Chondrocyte (in vitro differentiated cells): ENCODE measurements around the gene ZFYVE9. TPM values are rescaled to one million over a fixed set of nuclear protein-coding genes. Genes with fewer than 3 reads are reported as not detected.

ENCODE experiments used
- DNase-seq: peaks from one replicate; pipeline ENCODE4 v3.0.0; 2021; ENCODE audit warnings: mixed read lengths, low spot score
- H3K27ac Mint-ChIP-seq: one replicate; pipeline ENCODE4 v1.8.0; 2021; ENCODE audit warnings: mild to moderate bottlenecking, moderate library complexity, mixed read lengths; ENCODE audit not compliant: unreplicated experiment
- H3K27me3 Mint-ChIP-seq: 2 replicates; pipeline ENCODE4 v1.8.0; 2021; ENCODE audit warnings: low read depth, mixed read lengths
- H3K36me3 Mint-ChIP-seq: 2 replicates; pipeline ENCODE4 v1.8.0; 2021; ENCODE audit warnings: low read depth, mixed read lengths
- H3K4me1 Mint-ChIP-seq: 2 replicates; pipeline ENCODE4 v1.8.0; 2021; ENCODE audit warnings: low read depth, mild to moderate bottlenecking, mixed read lengths
- H3K4me3 Mint-ChIP-seq: one replicate; pipeline ENCODE4 v1.8.0; 2021; ENCODE audit warnings: mild to moderate bottlenecking, moderate library complexity, mixed read lengths; ENCODE audit not compliant: unreplicated experiment
- H3K9me3 Mint-ChIP-seq: 2 replicates; pipeline ENCODE4 v1.8.0; 2021; ENCODE audit warnings: low read depth, mixed read lengths
- CTCF ChIP-seq: fragments of 200-600 bp; sonication (generic); IDR thresholded peaks from 2 replicates; pipeline ENCODE4 v1.5.0; 2021; ENCODE audit warnings: antibody characterized with exemption, mild to moderate bottlenecking, moderate library complexity
- total RNA-seq: library from RNA; stranded (reverse); gene quantifications from 3 replicates; pipeline ENCODE4 v1.2.1, GENCODE V29; 2021

Gene ZFYVE9
- total RNA-seq, 1 donor from 2014 or later = 20.9 TPM

DNA sequence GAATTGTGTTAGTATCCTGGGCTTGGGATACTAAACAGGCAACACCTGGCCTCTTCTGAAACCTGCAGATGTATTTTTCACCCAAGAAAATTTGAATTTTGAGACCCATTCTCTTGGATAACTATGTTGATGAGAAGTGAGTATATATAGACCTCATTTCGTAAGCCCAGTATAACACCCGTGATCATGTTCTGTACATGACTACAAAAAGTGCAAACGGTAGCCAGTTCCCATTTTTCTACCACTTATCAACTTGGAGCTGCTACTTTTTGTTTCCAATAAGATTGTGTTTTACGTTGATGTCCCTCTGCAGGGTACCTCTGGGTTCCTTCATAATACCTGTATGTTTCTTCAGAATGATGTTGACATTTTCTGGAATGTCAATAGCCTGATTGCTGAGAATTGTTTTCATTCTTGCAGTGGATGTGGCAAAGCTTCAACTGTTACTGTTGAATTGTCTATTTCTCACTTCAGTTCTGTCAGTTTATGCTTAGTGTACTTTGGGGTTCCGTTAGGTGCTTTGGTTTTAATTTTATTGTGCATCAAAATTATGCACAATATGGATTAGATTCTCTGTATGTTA is 48.1 kb downstream of the ZFYVE9 start:
- DNase-seq = no peak
- Mint-ChIP-seq H3K36me3 (peaks cover 2% of the 10 kb centered on the region), H3K27me3 (no peaks in the 10 kb centered on the region), H3K4me3 (no peak overlapping the region), H3K27ac (no peak overlapping the region), H3K4me1 (peaks cover 37% of the 10 kb centered on the region), H3K9me3 (peaks cover 12% of the 10 kb centered on the region)
- no peak for TF ChIP-seq CTCF

DNA sequence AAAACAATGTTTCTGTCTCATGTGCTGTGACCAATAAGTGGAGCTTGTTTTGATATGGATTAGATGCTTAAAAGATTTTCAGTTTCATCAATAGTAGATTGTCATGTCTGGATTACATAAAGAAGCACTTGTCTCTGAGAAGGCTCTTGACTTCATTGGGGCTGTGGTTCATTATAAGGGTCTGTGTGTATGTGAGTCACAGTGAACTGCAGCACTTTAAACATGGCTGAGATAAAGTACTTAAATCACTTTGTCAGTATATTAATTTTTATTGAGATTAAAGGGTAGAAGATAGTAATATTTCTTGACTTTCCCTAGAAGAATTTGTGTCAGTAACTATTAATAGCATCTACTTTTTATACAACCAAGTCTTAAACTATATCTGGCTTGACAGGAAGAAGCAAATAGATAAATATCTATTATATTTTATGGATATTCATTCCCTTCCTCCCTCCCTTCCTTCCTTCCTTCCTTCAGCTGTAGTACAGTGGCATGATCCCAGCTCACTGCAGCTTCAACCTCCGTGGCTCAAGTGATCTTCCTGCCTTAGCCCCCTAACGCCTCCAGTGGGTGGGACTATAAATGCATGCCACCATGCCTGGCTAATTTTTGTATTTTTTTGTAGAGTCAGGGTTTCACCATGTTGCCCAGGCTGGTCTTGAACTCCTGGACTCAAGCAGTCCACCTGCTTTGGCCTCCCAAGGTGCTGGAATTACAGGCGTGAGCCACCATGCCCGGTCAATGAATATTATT is 48.8 kb downstream of the ZFYVE9 start:
- H3K4me3 Mint-ChIP-seq = no peak overlapping the region
- TF ChIP-seq CTCF = no peak
- H3K36me3 Mint-ChIP-seq = peaks cover 2% of the 10 kb centered on the region
- no peak overlapping the region for H3K27ac Mint-ChIP-seq
- peaks cover 42% of the 10 kb centered on the region for H3K4me1 Mint-ChIP-seq
- H3K27me3 Mint-ChIP-seq = no peaks in the 10 kb centered on the region
- H3K9me3 Mint-ChIP-seq = peaks cover 12% of the 10 kb centered on the region
- DNase-seq = no peak

GRCh38 chr1:52191395-52191965 is 49.6 kb downstream of the ZFYVE9 start:
- no peak overlapping the region for H3K27ac Mint-ChIP-seq
- no peaks in the 10 kb centered on the region for H3K27me3 Mint-ChIP-seq
- peaks cover 35% of the 10 kb centered on the region for H3K4me1 Mint-ChIP-seq
- H3K9me3 Mint-ChIP-seq = peaks cover 11% of the 10 kb centered on the region
- no peak for DNase-seq
- no peak for TF ChIP-seq CTCF
- peaks cover 2% of the 10 kb centered on the region for H3K36me3 Mint-ChIP-seq
- no peak overlapping the region for H3K4me3 Mint-ChIP-seq

GRCh38 chr1:52192024-52192423 is 50.1 kb downstream of the ZFYVE9 start:
- no peak overlapping the region for H3K27ac Mint-ChIP-seq
- peaks cover 31% of the 10 kb centered on the region for H3K4me1 Mint-ChIP-seq
- DNase-seq = no peak
- TF ChIP-seq CTCF = no peak
- H3K9me3 Mint-ChIP-seq = peaks cover 6% of the 10 kb centered on the region
- no peaks in the 10 kb centered on the region for H3K36me3 Mint-ChIP-seq
- H3K4me3 Mint-ChIP-seq = no peak overlapping the region
- H3K27me3 Mint-ChIP-seq = no peaks in the 10 kb centered on the region

DNA sequence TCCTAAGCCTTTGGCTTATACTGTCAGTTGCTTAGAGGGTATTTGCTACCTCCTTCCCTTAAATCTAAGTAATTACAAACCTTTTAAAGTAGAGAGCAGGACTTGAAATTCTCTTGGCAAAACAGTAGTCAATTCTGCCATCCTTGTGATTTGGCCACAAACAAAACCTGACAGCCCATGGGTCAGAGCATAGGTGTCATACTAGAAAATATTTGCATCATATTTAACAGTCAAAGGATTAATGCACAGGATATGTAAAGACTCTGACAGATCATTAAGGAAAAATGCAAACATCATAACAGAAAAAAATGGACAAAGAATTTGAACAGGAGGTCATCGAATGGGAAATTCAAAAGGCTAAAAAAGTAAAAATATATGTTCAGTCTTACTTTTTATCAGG is 50.5 kb downstream of the ZFYVE9 start:
- peaks cover 31% of the 10 kb centered on the region for H3K4me1 Mint-ChIP-seq
- no peaks in the 10 kb centered on the region for H3K36me3 Mint-ChIP-seq
- DNase-seq = no peak
- H3K9me3 Mint-ChIP-seq = peaks cover 2% of the 10 kb centered on the region
- H3K4me3 Mint-ChIP-seq = no peak overlapping the region
- no peak for TF ChIP-seq CTCF
- no peaks in the 10 kb centered on the region for H3K27me3 Mint-ChIP-seq
- H3K27ac Mint-ChIP-seq = no peak overlapping the region
